CD4-positive, alpha-beta T cell treated with Interleukin-1 beta for 1 hour (primary cell): ENCODE measurements around the gene PPP1R14C.
"Not testable (repeated sequence)": the region's sequence is repeated elsewhere in the genome, so short reads cannot be mapped to it uniquely, and the experiment has no call there.

Experiments
- DNase-seq, 2 donors: peaks; one replicate each; pipeline ENCODE4 v3.0.0-alpha.2; 2020 to 2022

Gene PPP1R14C

GRCh38 chr6:150169609-150170008, 26.8 kb downstream of the PPP1R14C start:
- no peak for DNase-seq

GRCh38 chr6:150172929-150173328, 30.1 kb downstream of the PPP1R14C start:
- DNase-seq = no peak

- no peak for DNase-seq
Measured at GRCh38 chr6:150175586-150176151, 32.8 kb downstream of the PPP1R14C start.

- no peak for DNase-seq
Measured at GRCh38 chr6:150176152-150176551, 33.3 kb downstream of the PPP1R14C start.

GRCh38 chr6:150176659-150177058, 33.8 kb downstream of the PPP1R14C start:
- DNase-seq = no peak

GRCh38 chr6:150177259-150177951, 34.6 kb downstream of the PPP1R14C start:
- DNase-seq = no peak

- no peak for DNase-seq
Measured at GRCh38 chr6:150177952-150178520, 35.2 kb downstream of the PPP1R14C start.

GRCh38 chr6:150179030-150179429, 36.2 kb downstream of the PPP1R14C start:
- DNase-seq = no peak

- not testable (repeated sequence) for DNase-seq
Measured at GRCh38 chr6:150179907-150180424, 37.1 kb downstream of the PPP1R14C start.

GRCh38 chr6:150180517-150180916, 37.7 kb downstream of the PPP1R14C start:
- no peak for DNase-seq

- no peak for DNase-seq
Measured at GRCh38 chr6:150182460-150183078, 39.7 kb downstream of the PPP1R14C start.

GRCh38 chr6:150183105-150183504, 40.3 kb downstream of the PPP1R14C start:
- no peak for DNase-seq

GRCh38 chr6:150183966-150184365, 41.1 kb downstream of the PPP1R14C start:
- DNase-seq = no peak

GRCh38 chr6:150184850-150185731, 42.2 kb downstream of the PPP1R14C start:
- no peak for DNase-seq

GRCh38 chr6:150185732-150186117, 42.9 kb downstream of the PPP1R14C start:
- DNase-seq = no peak

GRCh38 chr6:150186129-150186898, 43.5 kb downstream of the PPP1R14C start:
- DNase-seq = no peak

GRCh38 chr6:150187433-150187832, 44.6 kb downstream of the PPP1R14C start:
- DNase-seq = not testable (repeated sequence)

GRCh38 chr6:150189122-150189521, 46.3 kb downstream of the PPP1R14C start:
- DNase-seq = no peak

GRCh38 chr6:150191809-150192208, 49.0 kb downstream of the PPP1R14C start:
- DNase-seq = no peak

- no peak for DNase-seq
Measured at GRCh38 chr6:150194195-150194594, 51.4 kb downstream of the PPP1R14C start.

GRCh38 chr6:150195996-150196417, 53.2 kb downstream of the PPP1R14C start:
- DNase-seq = no peak
